Glutamatergic neuron (in vitro differentiated cells): Measurements from ENCODE around the gene EXOG. TPM values are rescaled to one million over a fixed set of nuclear protein-coding genes. Genes with fewer than 3 reads are reported as not detected.

Experiments
- DNase-seq: peaks from one replicate; pipeline ENCODE4 v3.0.0; 2022
- H3K27ac Mint-ChIP-seq: one replicate; pipeline ENCODE4 v1.8.0; 2020; ENCODE audit warnings: mild to moderate bottlenecking, mixed read lengths, inconsistent platforms; ENCODE audit not compliant: unreplicated experiment
- H3K27me3 Mint-ChIP-seq: one replicate; pipeline ENCODE4 v1.8.0; 2020; ENCODE audit warnings: mild to moderate bottlenecking, moderate library complexity, mixed read lengths, inconsistent platforms; ENCODE audit not compliant: unreplicated experiment
- H3K36me3 Mint-ChIP-seq: one replicate; pipeline ENCODE4 v1.8.0; 2020; ENCODE audit warnings: mild to moderate bottlenecking, mixed read lengths, inconsistent platforms; ENCODE audit not compliant: unreplicated experiment
- H3K4me1 Mint-ChIP-seq: one replicate; pipeline ENCODE4 v1.8.0; 2020; ENCODE audit warnings: mild to moderate bottlenecking, low read depth, mixed read lengths, inconsistent platforms; ENCODE audit not compliant: unreplicated experiment
- H3K4me3 Mint-ChIP-seq: one replicate; pipeline ENCODE4 v1.8.0; 2020; ENCODE audit warnings: mild to moderate bottlenecking, mixed read lengths, inconsistent platforms; ENCODE audit not compliant: unreplicated experiment
- H3K9me3 Mint-ChIP-seq: one replicate; pipeline ENCODE4 v1.8.0; 2020; ENCODE audit warnings: mild to moderate bottlenecking, moderate library complexity, mixed read lengths, inconsistent platforms; ENCODE audit not compliant: unreplicated experiment
- CTCF ChIP-seq: fragments of 200-600 bp; sonication (generic); IDR thresholded peaks from one replicate; pipeline ENCODE4 v1.5.0; 2021; ENCODE audit not compliant: partially characterized antibody, unreplicated experiment
- total RNA-seq: library from RNA; stranded (reverse); fragmentation: NEBNext Ultra II Directional; extraction: Animal tissue kit (Norgen Biotek cat#: 25700); gene quantifications from one replicate; pipeline ENCODE4 v1.2.1, GENCODE V29; 2021; ENCODE audit not compliant: unreplicated experiment

EXOG gene
- total RNA-seq, 1 donor from 2014 or later, result 20.9 TPM

DNA sequence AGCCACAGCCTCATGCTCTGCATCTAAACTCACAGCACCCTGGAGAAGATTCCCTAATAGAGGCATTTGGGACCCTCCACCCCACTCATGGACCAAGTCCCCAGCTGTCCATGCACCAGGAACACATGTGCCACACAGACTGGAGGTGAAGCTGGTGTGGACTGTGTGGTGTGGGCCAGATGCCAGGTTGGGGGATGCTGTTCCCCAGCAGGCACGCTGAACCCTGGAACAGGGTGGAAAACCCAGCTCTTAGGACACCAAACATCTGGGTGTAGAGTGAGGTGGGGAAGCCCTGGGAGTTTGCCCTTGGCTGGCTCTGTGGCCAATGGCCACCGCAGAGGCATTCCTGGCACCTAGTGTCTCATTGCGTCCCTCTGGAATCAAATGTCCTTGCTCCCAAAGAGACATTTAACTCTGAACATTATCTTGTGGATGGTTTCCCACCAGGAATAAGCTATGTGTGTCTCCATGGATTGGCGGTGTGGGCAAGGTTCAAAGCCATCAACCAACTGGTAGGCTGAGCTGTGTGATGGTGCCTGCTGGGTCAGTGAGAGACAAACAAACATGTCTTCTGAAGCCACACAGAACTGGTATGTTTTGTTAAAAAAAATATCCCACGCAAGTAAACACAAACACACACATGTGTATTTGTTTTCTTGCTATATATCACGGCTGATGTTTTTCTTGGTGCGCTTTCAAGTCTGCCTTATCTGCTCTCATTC, 65.0 kb downstream of the EXOG start:
- no peak overlapping the region for H3K4me3 Mint-ChIP-seq
- no peaks in the 10 kb centered on the region for H3K9me3 Mint-ChIP-seq
- H3K27me3 Mint-ChIP-seq, result no peaks in the 10 kb centered on the region
- no peak for DNase-seq
- H3K27ac Mint-ChIP-seq, result no peak overlapping the region
- H3K4me1 Mint-ChIP-seq, result no peaks in the 10 kb centered on the region
- H3K36me3 Mint-ChIP-seq, result peaks cover 8% of the 10 kb centered on the region
- TF ChIP-seq CTCF, result no peak

GRCh38 chr3:38561746-38562466, 65.8 kb downstream of the EXOG start:
- no peaks in the 10 kb centered on the region for H3K9me3 Mint-ChIP-seq
- H3K27me3 Mint-ChIP-seq, result peaks cover 2% of the 10 kb centered on the region
- DNase-seq, result no peak
- H3K27ac Mint-ChIP-seq, result no peak overlapping the region
- H3K4me3 Mint-ChIP-seq, result no peak overlapping the region
- TF ChIP-seq CTCF, result no peak
- H3K4me1 Mint-ChIP-seq, result no peaks in the 10 kb centered on the region
- H3K36me3 Mint-ChIP-seq, result peaks cover 4% of the 10 kb centered on the region

DNA sequence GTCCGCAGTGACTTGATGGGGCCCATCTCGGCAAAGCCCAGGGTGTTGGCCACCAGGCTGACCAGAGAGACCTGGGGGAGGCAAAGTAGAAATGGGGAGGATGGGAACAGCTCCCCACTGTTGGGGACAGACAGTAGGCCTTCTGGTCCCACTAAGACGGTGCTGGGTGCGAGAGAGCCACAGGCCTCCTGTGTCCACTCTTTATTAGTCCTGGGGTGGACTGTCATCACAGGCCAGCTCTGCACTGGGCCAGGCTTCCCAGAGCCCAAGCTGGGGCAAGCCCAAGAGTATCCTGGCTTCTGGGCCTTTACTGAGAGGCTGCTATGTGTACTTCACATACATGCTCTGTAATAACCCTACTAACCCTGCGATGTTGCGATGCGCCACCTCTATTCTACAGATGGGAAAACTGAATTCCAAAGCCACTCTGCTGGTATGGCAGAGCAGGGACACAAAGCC, 66.4 kb downstream of the EXOG start:
- H3K27me3 Mint-ChIP-seq, result peaks cover 2% of the 10 kb centered on the region

GRCh38 chr3:38563070-38563885, 67.1 kb downstream of the EXOG start:
- Mint-ChIP-seq H3K4me1 (no peaks in the 10 kb centered on the region), H3K27me3 (peaks cover 2% of the 10 kb centered on the region), H3K4me3 (no peak overlapping the region), H3K27ac (no peak overlapping the region), H3K36me3 (peaks cover 4% of the 10 kb centered on the region), H3K9me3 (no peaks in the 10 kb centered on the region)
- no peak for TF ChIP-seq CTCF
- no peak for DNase-seq

More for the DNA sequence above, 66.4 kb downstream of the EXOG start:
- Mint-ChIP-seq H3K9me3 (no peaks in the 10 kb centered on the region), H3K36me3 (peaks cover 4% of the 10 kb centered on the region), H3K4me3 (no peak overlapping the region), H3K4me1 (no peaks in the 10 kb centered on the region), H3K27ac (no peak overlapping the region)
- no peak for DNase-seq
- no peak for TF ChIP-seq CTCF
